ENCODE data around the gene IMPG2. TPM values are rescaled to one million over a fixed set of nuclear protein-coding genes. Genes with fewer than 3 reads are reported as not detected.

IMPG2 gene
- polyA plus RNA-seq, 6 donors from 2014 or later, result not detected

- no peaks in the 10 kb centered on the region for H3K4me1 Mint-ChIP-seq
- DNase-seq (no peak), ATAC-seq (ENCODE audit: low read depth in 2 of 2) (peak in 1 of 2 donors; percentile 18)
- H3K36me3 Mint-ChIP-seq, result peaks cover 0 to 8% of the 10 kb centered on the region in 2 donors
- no peak overlapping the region for H3K4me3 Mint-ChIP-seq
- peaks cover 4 to 25% (median 13%) of the 10 kb centered on the region in 7 donors for H3K9me3 Mint-ChIP-seq
- no peaks in the 10 kb centered on the region for H3K27me3 Mint-ChIP-seq
- no peak overlapping the region for H3K27ac Mint-ChIP-seq
Measured at GRCh38 chr3:101216710-101217465, 103.5 kb downstream of the IMPG2 start.

GRCh38 chr3:101212730-101213129 is 107.6 kb downstream of the IMPG2 start:
- DNase-seq, result no peak
- no peak overlapping the region for H3K27ac Mint-ChIP-seq

GRCh38 chr3:101204246-101204645 is 116.1 kb downstream of the IMPG2 start:
- H3K9me3 Mint-ChIP-seq, result peaks cover 0 to 7% (median 0%) of the 10 kb centered on the region in 7 donors
- H3K27me3 Mint-ChIP-seq, result peaks cover 0 to 18% (median 17%) of the 10 kb centered on the region in 3 donors
- H3K4me1 Mint-ChIP-seq, result no peaks in the 10 kb centered on the region
- H3K4me3 Mint-ChIP-seq, result no peak overlapping the region
- ATAC-seq (ENCODE audit: low read depth in 2 of 2) (no peak), DNase-seq (no peak)
- H3K36me3 Mint-ChIP-seq, result no peaks in the 10 kb centered on the region
- no peak overlapping the region for H3K27ac Mint-ChIP-seq

More at GRCh38 chr3:101212730-101213129, 107.6 kb downstream of the IMPG2 start:
- no peak for ATAC-seq (ENCODE audit: low read depth in 2 of 2)
- no peaks in the 10 kb centered on the region for H3K4me1 Mint-ChIP-seq
- H3K27me3 Mint-ChIP-seq, result peaks cover 0 to 8% (median 4%) of the 10 kb centered on the region in 3 donors
- peaks cover 0 to 17% (median 8%) of the 10 kb centered on the region in 7 donors for H3K9me3 Mint-ChIP-seq
- H3K36me3 Mint-ChIP-seq, result peaks cover 0 to 8% of the 10 kb centered on the region in 2 donors
- no peak overlapping the region for H3K4me3 Mint-ChIP-seq

GRCh38 chr3:101203411-101203810 is 117.0 kb downstream of the IMPG2 start:
- no peak overlapping the region for H3K4me3 Mint-ChIP-seq
- H3K27me3 Mint-ChIP-seq, result peaks cover 0 to 17% (median 12%) of the 10 kb centered on the region in 3 donors
- DNase-seq (no peak), ATAC-seq (ENCODE audit: low read depth in 2 of 2) (no peak)
- peaks cover 0 to 7% (median 0%) of the 10 kb centered on the region in 7 donors for H3K9me3 Mint-ChIP-seq
- no peaks in the 10 kb centered on the region for H3K4me1 Mint-ChIP-seq
- H3K36me3 Mint-ChIP-seq, result no peaks in the 10 kb centered on the region
- peak overlapping the region in 1 of 6 donors; percentile 57 for H3K27ac Mint-ChIP-seq

- H3K27ac Mint-ChIP-seq, result peak overlapping the region in 1 of 6 donors; percentile 5
- peaks cover 0 to 12% (median 10%) of the 10 kb centered on the region in 3 donors for H3K27me3 Mint-ChIP-seq
- H3K9me3 Mint-ChIP-seq, result peaks cover 0 to 7% (median 0%) of the 10 kb centered on the region in 7 donors
- DNase-seq (no peak), ATAC-seq (ENCODE audit: low read depth in 2 of 2) (no peak)
- no peaks in the 10 kb centered on the region for H3K36me3 Mint-ChIP-seq
- no peak overlapping the region for H3K4me3 Mint-ChIP-seq
- no peaks in the 10 kb centered on the region for H3K4me1 Mint-ChIP-seq
Measured at GRCh38 chr3:101202640-101203039, 117.7 kb downstream of the IMPG2 start.

GRCh38 chr3:101200461-101200860 is 119.9 kb downstream of the IMPG2 start:
- H3K27ac Mint-ChIP-seq, result no peak overlapping the region
- no peaks in the 10 kb centered on the region for H3K4me1 Mint-ChIP-seq
- ATAC-seq (ENCODE audit: low read depth in 2 of 2), result no peak
- H3K4me3 Mint-ChIP-seq, result no peak overlapping the region
- no peaks in the 10 kb centered on the region for H3K36me3 Mint-ChIP-seq
- no peak for DNase-seq
- peaks cover 0 to 10% (median 6%) of the 10 kb centered on the region in 3 donors for H3K27me3 Mint-ChIP-seq
- peaks cover 0 to 7% (median 0%) of the 10 kb centered on the region in 7 donors for H3K9me3 Mint-ChIP-seq

- no peak for DNase-seq
- peaks cover 0 to 10% (median 0%) of the 10 kb centered on the region in 3 donors for H3K27me3 Mint-ChIP-seq
- no peaks in the 10 kb centered on the region for H3K36me3 Mint-ChIP-seq
- H3K27ac Mint-ChIP-seq, result no peak overlapping the region
- ATAC-seq (ENCODE audit: low read depth in 2 of 2), result no peak
- no peaks in the 10 kb centered on the region for H3K4me1 Mint-ChIP-seq
- H3K4me3 Mint-ChIP-seq, result no peak overlapping the region
- H3K9me3 Mint-ChIP-seq, result peaks cover 0 to 7% (median 0%) of the 10 kb centered on the region in 7 donors
Measured at GRCh38 chr3:101195951-101196713, 124.2 kb downstream of the IMPG2 start.

- Mint-ChIP-seq H3K36me3 (no peaks in the 10 kb centered on the region), H3K4me1 (no peaks in the 10 kb centered on the region), H3K27me3 (no peaks in the 10 kb centered on the region), H3K9me3 (peaks cover 0 to 5% (median 0%) of the 10 kb centered on the region in 7 donors), H3K27ac (no peak overlapping the region), H3K4me3 (no peak overlapping the region)
- DNase-seq (no peak), ATAC-seq (ENCODE audit: low read depth in 2 of 2) (no peak)
Measured at GRCh38 chr3:101194392-101194791, 126.0 kb downstream of the IMPG2 start.

- Mint-ChIP-seq H3K9me3 (peaks cover 0 to 7% (median 0%) of the 10 kb centered on the region in 7 donors), H3K4me3 (no peak overlapping the region), H3K27me3 (peaks cover 0 to 4% (median 3%) of the 10 kb centered on the region in 3 donors), H3K27ac (no peak overlapping the region), H3K4me1 (no peaks in the 10 kb centered on the region), H3K36me3 (no peaks in the 10 kb centered on the region)
- DNase-seq (no peak), ATAC-seq (ENCODE audit: low read depth in 2 of 2) (no peak)
Measured at GRCh38 chr3:101193957-101194356, 126.4 kb downstream of the IMPG2 start.

- H3K27me3 Mint-ChIP-seq, result peaks cover 0 to 11% (median 8%) of the 10 kb centered on the region in 3 donors
- ATAC-seq (ENCODE audit: low read depth in 2 of 2) (no peak), DNase-seq (no peak)
- no peak overlapping the region for H3K27ac Mint-ChIP-seq
- H3K4me1 Mint-ChIP-seq, result peaks cover 0 to 3% (median 0%) of the 10 kb centered on the region in 3 donors
- H3K36me3 Mint-ChIP-seq, result no peaks in the 10 kb centered on the region
- H3K4me3 Mint-ChIP-seq, result no peak overlapping the region
- H3K9me3 Mint-ChIP-seq, result peaks cover 0 to 11% (median 0%) of the 10 kb centered on the region in 7 donors
Measured at GRCh38 chr3:101189796-101190195, 130.6 kb downstream of the IMPG2 start.

GRCh38 chr3:101189176-101189575 is 131.2 kb downstream of the IMPG2 start:
- Mint-ChIP-seq H3K27me3 (peaks cover 0 to 11% (median 8%) of the 10 kb centered on the region in 3 donors), H3K36me3 (no peaks in the 10 kb centered on the region), H3K9me3 (peaks cover 0 to 11% (median 0%) of the 10 kb centered on the region in 7 donors), H3K27ac (no peak overlapping the region), H3K4me3 (no peak overlapping the region), H3K4me1 (peaks cover 0 to 3% (median 0%) of the 10 kb centered on the region in 3 donors)
- DNase-seq, result no peak
- ATAC-seq (ENCODE audit: low read depth in 2 of 2), result no peak

- DNase-seq (no peak), ATAC-seq (ENCODE audit: low read depth in 2 of 2) (no peak)
- Mint-ChIP-seq H3K36me3 (no peaks in the 10 kb centered on the region), H3K27me3 (peaks cover 7 to 18% (median 18%) of the 10 kb centered on the region in 3 donors), H3K9me3 (peaks cover 0 to 10% (median 0%) of the 10 kb centered on the region in 7 donors), H3K4me1 (peaks cover 0 to 3% (median 0%) of the 10 kb centered on the region in 3 donors), H3K27ac (no peak overlapping the region), H3K4me3 (no peak overlapping the region)
Measured at GRCh38 chr3:101185341-101185740, 135.0 kb downstream of the IMPG2 start.

GRCh38 chr3:101184111-101184510 is 136.3 kb downstream of the IMPG2 start:
- Mint-ChIP-seq H3K36me3 (no peaks in the 10 kb centered on the region), H3K27me3 (peaks cover 9 to 19% (median 18%) of the 10 kb centered on the region in 3 donors), H3K27ac (no peak overlapping the region), H3K4me3 (no peak overlapping the region), H3K9me3 (peaks cover 0 to 9% (median 0%) of the 10 kb centered on the region in 7 donors), H3K4me1 (peaks cover 0 to 3% (median 0%) of the 10 kb centered on the region in 3 donors)
- DNase-seq (no peak), ATAC-seq (ENCODE audit: low read depth in 2 of 2) (no peak)
